NCI-H2029 (cell line): ENCODE measurements around the gene SELENOK.

Source experiments
- DNase-seq: peaks from one replicate; lab custom pipeline; 2025; lab: John Stamatoyannopoulos, UW

The SELENOK gene

GRCh38 chr3:53842436-53843194 lies 49.0 kb downstream of the SELENOK start:
- DNase-seq, result peak; percentile 75

GRCh38 chr3:53841296-53841695 lies 50.4 kb downstream of the SELENOK start:
- peak; percentile 54 for DNase-seq

GRCh38 chr3:53837331-53837730 lies 54.3 kb downstream of the SELENOK start:
- DNase-seq, result no peak

- no peak for DNase-seq
These were observed 55.4 kb downstream of the SELENOK start for GRCh38 chr3:53836084-53836872.

- DNase-seq, result no peak
These were observed 56.4 kb downstream of the SELENOK start for GRCh38 chr3:53835257-53835656.

GRCh38 chr3:53834429-53835095 lies 57.1 kb downstream of the SELENOK start:
- no peak for DNase-seq
